Astrocyte (in vitro differentiated cells and primary cell): ENCODE data around the gene TENT4B. TPM values are rescaled to one million over a fixed set of nuclear protein-coding genes. Genes with fewer than 3 reads are reported as not detected.

Experiments used
- DNase-seq: peaks from one replicate; pipeline ENCODE4 v3.0.0-alpha.2; 2010; ENCODE audit warnings: low read depth
- FAIRE-seq: peaks from 2 replicates; lab custom pipeline; 2011; peaks lifted over from hg19 to GRCh38; lab: Jason Lieb, UNC
- H2AFZ ChIP-seq: 2 replicates; pipeline ENCODE4 v1.6.0; 2012; ENCODE audit warnings: low read depth, low read length, inconsistent platforms
- H3K27ac ChIP-seq: 2 replicates; pipeline ENCODE4 v1.5.1; 2011; ENCODE audit warnings: low read depth, low read length, inconsistent platforms
- H3K27me3 ChIP-seq: 2 replicates; pipeline ENCODE4 v1.6.0; 2011; ENCODE audit warnings: low read length, inconsistent platforms; ENCODE audit not compliant: insufficient read depth
- H3K36me3 ChIP-seq: 2 replicates; pipeline ENCODE4 v1.5.1; 2011; ENCODE audit warnings: low read length, inconsistent platforms; ENCODE audit not compliant: insufficient read depth
- H3K4me1 ChIP-seq: 2 replicates; pipeline ENCODE4 v1.5.1; 2011; ENCODE audit warnings: low read length, inconsistent platforms; ENCODE audit not compliant: insufficient read depth
- H3K4me2 ChIP-seq: 2 replicates; pipeline ENCODE4 v1.6.0; 2012; ENCODE audit warnings: low read length, inconsistent platforms
- H3K4me3 ChIP-seq: 2 replicates; pipeline ENCODE4 v1.5.1; 2011; ENCODE audit warnings: low read depth, mild to moderate bottlenecking, low read length, inconsistent platforms; ENCODE audit not compliant: insufficient read depth
- H3K79me2 ChIP-seq: 2 replicates; pipeline ENCODE4 v1.6.0; 2012; ENCODE audit warnings: mild to moderate bottlenecking, low read length, inconsistent platforms; ENCODE audit not compliant: insufficient read depth
- H3K9ac ChIP-seq: 2 replicates; pipeline ENCODE4 v1.6.0; 2012; ENCODE audit warnings: mild to moderate bottlenecking, low read length, inconsistent platforms
- H3K9me3 ChIP-seq: 2 replicates; pipeline ENCODE4 v1.5.1; 2012; ENCODE audit warnings: low read depth, mild to moderate bottlenecking, low read length, inconsistent platforms; ENCODE audit not compliant: insufficient read depth
- H4K20me1 ChIP-seq: 2 replicates; pipeline ENCODE4 v1.6.0; 2012; ENCODE audit warnings: low read length, inconsistent platforms; ENCODE audit not compliant: insufficient read depth
- H3K27ac Mint-ChIP-seq: one replicate; pipeline ENCODE4 v1.8.0; 2021; ENCODE audit warnings: mild to moderate bottlenecking, mixed read lengths; ENCODE audit not compliant: unreplicated experiment
- H3K27me3 Mint-ChIP-seq: one replicate; pipeline ENCODE4 v1.8.0; 2021; ENCODE audit warnings: low read depth, mixed read lengths; ENCODE audit not compliant: unreplicated experiment
- H3K36me3 Mint-ChIP-seq: one replicate; pipeline ENCODE4 v1.8.0; 2021; ENCODE audit warnings: low read depth, mixed read lengths; ENCODE audit not compliant: unreplicated experiment
- H3K4me1 Mint-ChIP-seq: one replicate; pipeline ENCODE4 v1.8.0; 2021; ENCODE audit warnings: low read depth, mixed read lengths; ENCODE audit not compliant: unreplicated experiment
- H3K4me3 Mint-ChIP-seq: one replicate; pipeline ENCODE4 v1.8.0; 2021; ENCODE audit warnings: mild to moderate bottlenecking, moderate library complexity, mixed read lengths; ENCODE audit not compliant: unreplicated experiment
- H3K9me3 Mint-ChIP-seq: one replicate; pipeline ENCODE4 v1.8.0; 2021; ENCODE audit warnings: mild to moderate bottlenecking, mixed read lengths; ENCODE audit not compliant: unreplicated experiment
- CTCF ChIP-seq: IDR thresholded peaks from 2 replicates; pipeline ENCODE4 v1.5.1; 2011; ENCODE audit warnings: low read depth, mild to moderate bottlenecking, inconsistent platforms, low read length, moderate library complexity; ENCODE audit not compliant: insufficient read depth
- EZH2 ChIP-seq: IDR thresholded peaks from 2 replicates; pipeline ENCODE4 v1.6.1; 2012; ENCODE audit warnings: mild to moderate bottlenecking, low read length, inconsistent platforms; ENCODE audit not compliant: insufficient read depth
- total RNA-seq: library from RNA; stranded (reverse); gene quantifications from 2 replicates; pipeline ENCODE4 v1.2.1, GENCODE V29; 2021

Gene TENT4B
- total RNA-seq, 1 donor from 2014 or later, result 17.0 TPM

- H3K4me1 ChIP-seq, result peaks cover under 1% of the 10 kb centered on the region
- H3K4me2 ChIP-seq, result no peak overlapping the region
- no peak overlapping the region for H3K27ac Mint-ChIP-seq
- peaks cover under 1% of the 10 kb centered on the region for H3K4me1 Mint-ChIP-seq
- H3K36me3 ChIP-seq, result no peaks in the 10 kb centered on the region
- H2AFZ ChIP-seq, result no peak overlapping the region
- H3K27ac ChIP-seq, result no peak overlapping the region
- H4K20me1 ChIP-seq, result peaks cover 42% of the 10 kb centered on the region
- FAIRE-seq, result no peak
- no peaks in the 10 kb centered on the region for H3K9me3 ChIP-seq
- H3K4me3 Mint-ChIP-seq, result no peak overlapping the region
- DNase-seq, result no peak
- peaks cover 24% of the 10 kb centered on the region for H3K79me2 ChIP-seq
- no peaks in the 10 kb centered on the region for H3K9me3 Mint-ChIP-seq
- no peaks in the 10 kb centered on the region for H3K27me3 Mint-ChIP-seq
- TF ChIP-seq CTCF (no peak), EZH2 (no peak)
- no peaks in the 10 kb centered on the region for H3K36me3 Mint-ChIP-seq
- H3K4me3 ChIP-seq, result no peak overlapping the region
- H3K9ac ChIP-seq, result no peak overlapping the region
- no peaks in the 10 kb centered on the region for H3K27me3 ChIP-seq
These were observed 119.0 kb downstream of the TENT4B start for GRCh38 chr16:50272111-50272571.

GRCh38 chr16:50272687-50273381, 119.7 kb downstream of the TENT4B start:
- Histone ChIP-seq H3K79me2 (peaks cover 21% of the 10 kb centered on the region), H3K9ac (no peak overlapping the region), H3K4me1 (no peaks in the 10 kb centered on the region), H2AFZ (no peak overlapping the region), H3K4me3 (no peak overlapping the region), H4K20me1 (peaks cover 44% of the 10 kb centered on the region), H3K36me3 (no peaks in the 10 kb centered on the region), H3K27me3 (no peaks in the 10 kb centered on the region), H3K27ac (no peak overlapping the region), H3K4me2 (no peak overlapping the region), H3K9me3 (no peaks in the 10 kb centered on the region)
- Mint-ChIP-seq H3K27ac (no peak overlapping the region), H3K4me1 (no peaks in the 10 kb centered on the region), H3K4me3 (no peak overlapping the region), H3K9me3 (no peaks in the 10 kb centered on the region), H3K36me3 (no peaks in the 10 kb centered on the region), H3K27me3 (no peaks in the 10 kb centered on the region)
- no peak for FAIRE-seq
- no peak for TF ChIP-seq CTCF
- TF ChIP-seq EZH2, result no peak
- DNase-seq, result no peak

- no peak overlapping the region for H3K27ac ChIP-seq
- no peaks in the 10 kb centered on the region for H3K4me1 ChIP-seq
- H3K36me3 ChIP-seq, result no peaks in the 10 kb centered on the region
- Mint-ChIP-seq H3K4me3 (no peak overlapping the region), H3K27ac (no peak overlapping the region), H3K27me3 (no peaks in the 10 kb centered on the region), H3K9me3 (peaks cover 3% of the 10 kb centered on the region), H3K36me3 (no peaks in the 10 kb centered on the region), H3K4me1 (no peaks in the 10 kb centered on the region)
- no peaks in the 10 kb centered on the region for H3K9me3 ChIP-seq
- H3K4me3 ChIP-seq, result no peak overlapping the region
- FAIRE-seq (no peak), DNase-seq (no peak)
- H3K79me2 ChIP-seq, result peaks cover 17% of the 10 kb centered on the region
- H2AFZ ChIP-seq, result no peak overlapping the region
- peaks cover 46% of the 10 kb centered on the region for H4K20me1 ChIP-seq
- no peaks in the 10 kb centered on the region for H3K27me3 ChIP-seq
- H3K4me2 ChIP-seq, result no peak overlapping the region
- TF ChIP-seq EZH2 (no peak), CTCF (no peak)
- no peak overlapping the region for H3K9ac ChIP-seq
These were observed 120.2 kb downstream of the TENT4B start for GRCh38 chr16:50273382-50273690.
